Measurements from ENCODE around the gene CCDC82.
A peak's percentile ranks its signal among the peaks of the same experiment; 100 is the strongest.

CCDC82 gene

GRCh38 chr11:96358321-96358720, 31.4 kb downstream of the CCDC82 start:
- DNase-seq = no peak

- no peak for DNase-seq
Measured at GRCh38 chr11:96357794-96358193, 31.9 kb downstream of the CCDC82 start.

- no peak for DNase-seq
Measured at GRCh38 chr11:96356848-96357247, 32.9 kb downstream of the CCDC82 start.

- DNase-seq = peak; percentile 83 to 93 (median 87)
Measured at GRCh38 chr11:96342961-96343711, 46.6 kb downstream of the CCDC82 start, which contains the start of gene MAML2. Gene MAML2, minus strand, starts transcription at chr11:96343195. Its CDS starts 1,300 bp downstream, at chr11:96341895.

GRCh38 chr11:96342014-96342960, 47.4 kb downstream of the CCDC82 start:
- no peak for DNase-seq

- DNase-seq = peak; percentile 50 to 77 (median 60)
Measured at GRCh38 chr11:96341211-96342013, 48.3 kb downstream of the CCDC82 start.

- no peak for DNase-seq
Measured at GRCh38 chr11:96340555-96340885, 49.2 kb downstream of the CCDC82 start.

GRCh38 chr11:96339706-96340554, 49.8 kb downstream of the CCDC82 start:
- DNase-seq = no peak

- peak in 3 of 5 donors; percentile 4 to 78 (median 23) for DNase-seq
Measured at GRCh38 chr11:96338910-96339705, 50.6 kb downstream of the CCDC82 start.

GRCh38 chr11:96337541-96338431, 51.9 kb downstream of the CCDC82 start:
- peak in 4 of 5 donors; percentile 18 to 59 (median 22) for DNase-seq

GRCh38 chr11:96335388-96335787, 54.3 kb downstream of the CCDC82 start:
- no peak for DNase-seq

- DNase-seq = no peak
Measured at GRCh38 chr11:96334219-96334618, 55.5 kb downstream of the CCDC82 start.

- DNase-seq = no peak
Measured at GRCh38 chr11:96333191-96333719, 56.5 kb downstream of the CCDC82 start.

- DNase-seq = no peak
Measured at GRCh38 chr11:96332126-96332771, 57.5 kb downstream of the CCDC82 start.

- peak in 1 of 5 donors; percentile 23 for DNase-seq
Measured at GRCh38 chr11:96331699-96332116, 58.0 kb downstream of the CCDC82 start.

- DNase-seq = no peak
Measured at GRCh38 chr11:96330511-96330859, 59.2 kb downstream of the CCDC82 start.

- no peak for DNase-seq
Measured at GRCh38 chr11:96329855-96330510, 59.7 kb downstream of the CCDC82 start.

GRCh38 chr11:96329419-96329818, 60.3 kb downstream of the CCDC82 start:
- peak in 1 of 5 donors; percentile 77 for DNase-seq
